HepG2 (cell line): Measurements from ENCODE around the gene NELFCD. TPM values are rescaled to one million over a fixed set of nuclear protein-coding genes. Genes with fewer than 3 reads are reported as not detected.

Source experiments
- ATAC-seq: fragments of 200-7000 bp; cut with Tn5 transposase; 3 replicates; pipeline ENCODE4 v1.9.1; 2020; ENCODE audit warnings: mild to moderate bottlenecking, moderate library complexity
- BruUV-seq: library from RNA; stranded (reverse); fragments of 400-500 nt; replicated peaks from 2 replicates; lab custom pipeline; 2021; lab: Mats Ljungman, UMichigan
- CTCF ChIA-PET: fragments of 300-600 bp; formaldehyde crosslinking; extraction: SDS; loops from one replicate; lab custom pipeline; 2021; ENCODE audit warnings: low total read pairs, inconsistent platforms, low intra/inter-chr PET ratio; lab: Yijun Ruan, JAX
- POLR2A ChIA-PET: fragments of 350-600 bp; sonication (Branson Sonifier 250); formaldehyde crosslinking; loops from one replicate; lab custom pipeline; 2020; ENCODE audit warnings: antibody characterized with exemption, inconsistent platforms; lab: Yijun Ruan, JAX
- DNase-seq: peaks from one replicate; pipeline ENCODE4 v3.0.0-alpha.2; 2015; ENCODE audit warnings: low spot score
- FAIRE-seq: peaks from 3 replicates; lab custom pipeline; 2011; peaks lifted over from hg19 to GRCh38; lab: Jason Lieb, UNC
- H2AFZ ChIP-seq: one replicate; pipeline ENCODE4 v1.6.1; 2011; ENCODE audit warnings: low read length, inconsistent platforms
- H3K27ac ChIP-seq: fragments of 300-600 bp; 3 replicates; pipeline ENCODE4 v1.8.0; 2011; ENCODE audit warnings: mixed run types, mild to moderate bottlenecking, mixed read lengths, low read length, inconsistent platforms; ENCODE audit not compliant: insufficient read depth; ENCODE audit errors: extremely low read length
- H3K27me3 ChIP-seq, 2 experiments: fragments of 200-600 bp in 1 of 2; 2 replicates in 1 of 2; 3 replicates in 1 of 2; pipeline versions ENCODE4 v1.6.0 to v1.8.0; 2011; ENCODE audit warnings: low read length in 2 of 2, mild to moderate bottlenecking in 2 of 2, moderate library complexity in 2 of 2, inconsistent platforms in 1 of 2; ENCODE audit not compliant: insufficient read depth in 2 of 2, control insufficient read depth in 1 of 2
- H3K36me3 ChIP-seq, 2 experiments: fragments of 200-600 bp in 1 of 2; replicated peaks in 1 of 2; 2 replicates in 1 of 2; 3 replicates in 1 of 2; pipeline versions ENCODE4 v1.5.1 to v1.8.0; 2011; ENCODE audit warnings: low read length in 2 of 2, inconsistent platforms in 1 of 2; ENCODE audit not compliant: insufficient read depth in 2 of 2, control insufficient read depth in 1 of 2
- H3K4me1 ChIP-seq: 2 replicates; pipeline ENCODE4 v1.5.1; 2012; ENCODE audit warnings: low read length, inconsistent platforms; ENCODE audit not compliant: insufficient read depth
- H3K4me2 ChIP-seq: 2 replicates; pipeline ENCODE4 v1.6.0; 2011; ENCODE audit warnings: low read depth, low read length, inconsistent platforms
- H3K4me3 ChIP-seq, 3 experiments: fragments of 200-600 bp in 1 of 3; sonication (generic), shearing (Covaris generic) in 1 of 3; replicated peaks in 1 of 3; 2 replicates each; pipeline ENCODE4 v1.5.1; 2011 to 2016; ENCODE audit warnings: low read length in 3 of 3, inconsistent platforms in 2 of 3, low read depth in 2 of 3, mild to moderate bottlenecking in 2 of 3, control low read depth in 1 of 3, mixed read lengths in 1 of 3; ENCODE audit not compliant: insufficient read depth in 1 of 3
- H3K79me2 ChIP-seq: one replicate; pipeline ENCODE4 v1.6.1; 2011; ENCODE audit warnings: low read length, inconsistent platforms; ENCODE audit not compliant: insufficient read depth
- H3K9ac ChIP-seq: 2 replicates; pipeline ENCODE4 v1.6.0; 2011; ENCODE audit warnings: mild to moderate bottlenecking, low read depth, low read length, inconsistent platforms; ENCODE audit not compliant: insufficient read depth
- H3K9me3 ChIP-seq: 2 replicates; pipeline ENCODE4 v1.5.1; 2012; ENCODE audit warnings: mild to moderate bottlenecking, low read length
- H4K20me1 ChIP-seq: 2 replicates; pipeline ENCODE4 v1.6.0; 2011; ENCODE audit warnings: inconsistent platforms, mild to moderate bottlenecking, low read length, moderate library complexity; ENCODE audit not compliant: insufficient read depth
- FOXO4 ChIP-seq: sonication (generic); formaldehyde crosslinking; conservative IDR thresholded peaks from 2 replicates; pipeline ENCODE4 v1.8.1; 2023; ENCODE audit warnings: missing genetic modification reagents
- RFXAP ChIP-seq: sonication (generic); formaldehyde crosslinking; IDR thresholded peaks from 2 replicates; pipeline ENCODE4 v1.4.0; 2020; ENCODE audit warnings: missing genetic modification reagents, borderline replicate concordance
- ZBTB33 ChIP-seq: sonication (generic); formaldehyde crosslinking; IDR thresholded peaks from 2 replicates; pipeline ENCODE4 v1.4.0; 2020; ENCODE audit warnings: missing genetic modification reagents
- ZBTB8A ChIP-seq: sonication (generic); formaldehyde crosslinking; IDR thresholded peaks from 2 replicates; pipeline ENCODE4 v1.4.0; 2020; ENCODE audit warnings: mild to moderate bottlenecking, low read depth, missing genetic modification reagents, borderline replicate concordance
- WGBS: methylation state at CpG from one replicate; pipeline ENCODE4 v1.1.6; 2017; ENCODE audit warnings: low lambda C conversion rate; 5-methylcytosine and 5-hydroxymethylcytosine counted together
- in situ Hi-C: cut with HindIII; loops from 2 replicates; pipeline ENCODE4 v1.10.0; 2017; ENCODE audit warnings: low pct_unique_long_range_greater_than_20kb; ENCODE audit not compliant: extremely low pct_ligation_motif_present
- intact Hi-C: fragments of 100-400 bp; cut with micrococcal nuclease; formaldehyde crosslinking; loops from one replicate; pipeline ENCODE4 v1.10.0; 2022; ENCODE audit not compliant: unreplicated experiment
- polyA plus RNA-seq, 8 experiments: library from polyadenylated mRNA; depleted of rRNA in 3 of 8; stranded (reverse) in 7 of 8; unstranded in 1 of 8; fragments of >200 nt; fragmentation: Illumina TruSeq in 4 of 8; extraction: Trizol in 4 of 8; gene quantifications; 2 replicates each; pipeline versions ENCODE4 v1.2.1 to v1.2.3, GENCODE V29; 2011 to 2016; ENCODE audit warnings: low read depth in 4 of 8, missing spikeins in 1 of 8, mixed read lengths in 1 of 8; ENCODE audit not compliant: insufficient read depth in 1 of 8
- total RNA-seq, 5 experiments: library from RNA; depleted of rRNA; stranded (reverse); fragments of >200 nt; fragmentation: Illumina TruSeq; extraction: Trizol; gene quantifications; 2 replicates each; pipeline ENCODE4 v1.2.3, GENCODE V29; 2016; ENCODE audit warnings: low read depth in 1 of 5

The NELFCD gene
- total and polyA plus RNA-seq, 2 of the 13 experiments (the other 11 are each of a cell fraction or from before 2014, with no cell fraction given) = 159 to 203 TPM

GRCh38 chr20:58994390-58995159 lies 13.5 kb downstream of the NELFCD start:
- Histone ChIP-seq H3K27ac (peak overlapping the region; percentile 17), H3K27me3 (no peaks in the 10 kb centered on the region), H3K4me2 (no peak overlapping the region), H4K20me1 (no peaks in the 10 kb centered on the region), H3K9me3 (no peaks in the 10 kb centered on the region), H3K4me1 (peaks cover 67% of the 10 kb centered on the region), H3K36me3 (peaks cover 38 to 57% of the 10 kb centered on the region in 2 experiments), H3K9ac (no peak overlapping the region), H2AFZ (no peak overlapping the region), H3K4me3 (no peak overlapping the region), H3K79me2 (no peaks in the 10 kb centered on the region)
- intact Hi-C loops = loop anchor here (5.0 kb wide), 1 partner anchor 38 kb away; the partner anchor contains the start of gene ATP5F1E
- TSS peak; percentile 24 for BruUV-seq
- FAIRE-seq (no peak), ATAC-seq (no peak), DNase-seq (no peak)
- TF ChIP-seq FOXO4 = 0 out of 2 replicates have a peak, but pooled peaks have one; percentile 20
- TF ChIP-seq RFXAP (CRISPR knock-in tag) = no peak
- TF ChIP-seq ZBTB33 (CRISPR knock-in tag) = peak; percentile 47; the same call in 1 of the 2 replicates
- TF ChIP-seq ZBTB8A = no peak
- in situ Hi-C loops = no loop called here
- WGBS = 95% methylated on average over 17 of the region's 17 CpGs
- ChIA-PET CTCF (no interaction called here), POLR2A (interaction anchor here (0.7 to 2.4 kb wide), 4 partner anchors 8 to 413 kb away, joined by 3 to 11 read pairs (median 5); partner anchors contain the start of gene ATP5F1E)
